GM21619 (cell line): ENCODE results near the gene SP9.

Experiments used
- ATAC-seq: cut with Tn5 transposase; IDR thresholded peaks from one replicate; pipeline ENCODE4 v1.9.1; 2021; ENCODE audit not compliant: unreplicated experiment

The SP9 gene

GRCh38 chr2:174334781-174335251 is at the start of gene SP9:
Gene SP9 (plus strand): TSS chr2:174334954. CDS start chr2:174335093, 139 bp downstream.
- no peak for ATAC-seq

GRCh38 chr2:174286172-174286571 is 48.6 kb upstream of the SP9 start:
- ATAC-seq = no peak

- no peak for ATAC-seq
These were observed 41.8 kb upstream of the SP9 start for GRCh38 chr2:174292908-174293307.

- no peak for ATAC-seq
These were observed 34.6 kb upstream of the SP9 start for GRCh38 chr2:174300114-174300513.

GRCh38 chr2:174312581-174313234 is 22.0 kb upstream of the SP9 start:
- no peak for ATAC-seq

- ATAC-seq = no peak
These were observed 12.6 kb upstream of the SP9 start for GRCh38 chr2:174322149-174322548.

- no peak for ATAC-seq
These were observed 12.0 kb upstream of the SP9 start for GRCh38 chr2:174322746-174323145.

- ATAC-seq = no peak
These were observed 10.2 kb upstream of the SP9 start for GRCh38 chr2:174324530-174324929.

- ATAC-seq = no peak
These were observed 9.2 kb upstream of the SP9 start for GRCh38 chr2:174325373-174326160.

- no peak for ATAC-seq
These were observed 8.4 kb upstream of the SP9 start for GRCh38 chr2:174326161-174327020.

GRCh38 chr2:174327021-174327840 is 7.5 kb upstream of the SP9 start:
- no peak for ATAC-seq

- no peak for ATAC-seq
These were observed 7.0 kb upstream of the SP9 start for GRCh38 chr2:174327841-174328113.

- ATAC-seq = no peak
These were observed 6.4 kb upstream of the SP9 start for GRCh38 chr2:174328114-174328960.

GRCh38 chr2:174328961-174329715 is 5.6 kb upstream of the SP9 start:
- ATAC-seq = no peak

- ATAC-seq = no peak
These were observed 3.7 kb upstream of the SP9 start for GRCh38 chr2:174330945-174331594.

- no peak for ATAC-seq
These were observed 3.0 kb upstream of the SP9 start for GRCh38 chr2:174331595-174332216.

GRCh38 chr2:174332217-174332963 is 2.4 kb upstream of the SP9 start:
- ATAC-seq = no peak

- ATAC-seq = no peak
These were observed 1.8 kb upstream of the SP9 start for GRCh38 chr2:174333017-174333371.
